Transverse colon (tissue), 4 donors: ENCODE data around the gene CACNA2D2. TPM values are rescaled to one million over a fixed set of nuclear protein-coding genes. Genes with fewer than 3 reads are reported as not detected.

Experiments used
- DNase-seq: peaks from one replicate; pipeline ENCODE4 v3.0.0-alpha.2; 2019
- H3K27ac ChIP-seq, 4 donors: fragments of 200-600 bp; sonication (generic); 2 replicates each; pipeline ENCODE4 v1.5.1; 2016 to 2018; ENCODE audit warnings: inconsistent platforms in 4 of 4
- H3K27me3 ChIP-seq: fragments of 200-600 bp; sonication (generic); 2 replicates; pipeline ENCODE4 v1.5.1; 2017; ENCODE audit warnings: inconsistent platforms
- H3K36me3 ChIP-seq, 4 donors: fragments of 200-600 bp; sonication (generic); 2 replicates each; pipeline ENCODE4 v1.5.1; 2017 to 2019; ENCODE audit warnings: inconsistent platforms in 4 of 4
- H3K4me1 ChIP-seq, 4 donors: fragments of 200-600 bp; sonication (generic); 2 replicates each; pipeline ENCODE4 v1.5.1; 2017 to 2020; ENCODE audit warnings: inconsistent platforms in 4 of 4
- H3K4me3 ChIP-seq, 4 donors: fragments of 200-600 bp; sonication (generic); 1 replicate in 1 of 4; 2 replicates in 3 of 4; pipeline versions ENCODE4 v1.5.1 to v1.6.1; 2017 to 2019; ENCODE audit warnings: inconsistent platforms in 4 of 4
- H3K9me3 ChIP-seq, 2 donors: fragments of 200-600 bp; sonication (generic); 2 replicates each; pipeline ENCODE4 v1.5.1; 2017 to 2019; ENCODE audit warnings: inconsistent platforms in 2 of 2
- CTCF ChIP-seq, 5 experiments: fragments of 200-600 bp in 3 of 5; fragments of 450-650 bp in 2 of 5; sonication (generic) in 3 of 5; IDR thresholded peaks; 1 replicate in 2 of 5; 2 replicates in 3 of 5; pipeline ENCODE4 v1.5.1; 2016 to 2017; ENCODE audit warnings: antibody characterized with exemption in 5 of 5, inconsistent platforms in 3 of 5, mild to moderate bottlenecking in 2 of 5, moderate library complexity in 1 of 5
- EP300 ChIP-seq: sonication (generic); formaldehyde crosslinking; IDR thresholded peaks from one replicate; pipeline ENCODE4 v1.6.1; 2017; ENCODE audit warnings: antibody characterized with exemption, low read depth
- POLR2A ChIP-seq: fragments of 450-650 bp; IDR thresholded peaks from one replicate; pipeline ENCODE4 v1.6.1; 2016; ENCODE audit warnings: antibody characterized with exemption, mild to moderate bottlenecking, moderate library complexity
- POLR2AphosphoS5 ChIP-seq, 3 donors: sonication (generic); formaldehyde crosslinking; IDR thresholded peaks; one replicate each; pipeline ENCODE4 v1.6.1; 2016; ENCODE audit warnings: antibody characterized with exemption in 3 of 3
- WGBS, 2 donors: methylation state at CpG; one replicate each; pipeline ENCODE4 v1.1.5; 2018; ENCODE audit warnings: low coverage in 1 of 2; 5-methylcytosine and 5-hydroxymethylcytosine counted together
- in situ Hi-C, 4 donors: fragments of 200-750 bp; cut with MboI; loops; one replicate each; pipeline versions ENCODE4 v1.15.0 to v1.15.1; 2017; ENCODE audit warnings: low sequenced_read_pairs in 3 of 4, low pct_ligation_motif_present in 1 of 4, low pct_unique_long_range_greater_than_20kb in 1 of 4
- intact Hi-C: fragments of 100-400 bp; cut with DNase I; formaldehyde crosslinking; loops from one replicate; pipeline ENCODE4 v1.15.1; 2023; ENCODE audit warnings: low total_unique reads
- total RNA-seq, 4 donors: library from RNA; depleted of rRNA; stranded (reverse); fragments of >200 nt; gene quantifications; one replicate each; pipeline ENCODE4 v1.1.0, GENCODE V29; 2016

CACNA2D2 gene
- total RNA-seq, 4 donors from 2014 or later = 0.48 to 2.2 (median 0.87) TPM

GRCh38 chr3:50484722-50485121 lies 18.7 kb downstream of the CACNA2D2 start:
- WGBS, 2 donors = 59% methylated on average over 6 of the region's 8 CpGs; no CpG with 5 or more reads in 1 of the 2 donors
- no peaks in the 10 kb centered on the region for H3K36me3 ChIP-seq
- H3K4me1 ChIP-seq = no peaks in the 10 kb centered on the region
- no peaks in the 10 kb centered on the region for H3K9me3 ChIP-seq
- H3K27ac ChIP-seq = no peak overlapping the region
- H3K4me3 ChIP-seq = no peak overlapping the region
- intact Hi-C loops = no loop called here
- in situ Hi-C loops = no loop called here
- H3K27me3 ChIP-seq = no peaks in the 10 kb centered on the region
- TF ChIP-seq POLR2A (no peak), POLR2AphosphoS5 (IDR thresholded peaks at IDR 0.05) (no peak), EP300 (no peak), CTCF (IDR thresholded peaks at IDR 0.05) (no peak)
- DNase-seq = peak; percentile 22

DNA sequence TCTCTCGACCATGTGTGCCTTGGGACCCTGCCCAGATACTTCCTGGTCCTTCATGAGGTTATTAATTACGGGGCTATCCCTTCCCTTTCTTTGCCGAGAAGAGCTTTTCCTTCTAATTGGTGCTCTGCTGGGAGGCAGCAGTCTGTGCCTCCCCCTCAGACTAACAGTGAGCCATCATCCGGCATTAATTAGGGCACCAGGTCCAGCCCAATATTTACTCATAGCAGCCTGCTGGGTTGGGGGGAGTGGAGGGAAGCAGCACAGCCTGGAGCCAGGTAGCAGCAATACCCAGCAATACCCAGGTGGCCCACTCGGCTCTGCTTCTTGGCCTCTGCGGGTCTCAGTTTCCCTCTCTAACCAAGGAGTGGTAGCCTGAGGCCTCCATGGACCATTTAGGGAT lies 20.1 kb downstream of the CACNA2D2 start:
- DNase-seq = no peak
- 85% methylated on average over 6 of the region's 6 CpGs; no CpG with 5 or more reads in 1 of the 2 donors for WGBS, 2 donors
- Histone ChIP-seq H3K36me3 (no peaks in the 10 kb centered on the region), H3K4me1 (no peaks in the 10 kb centered on the region), H3K4me3 (no peak overlapping the region), H3K27ac (no peak overlapping the region), H3K9me3 (no peaks in the 10 kb centered on the region), H3K27me3 (no peaks in the 10 kb centered on the region)
- intact Hi-C loops (no loop called here), in situ Hi-C loops (no loop called here)
- TF ChIP-seq POLR2AphosphoS5 (IDR thresholded peaks at IDR 0.05) (no peak), EP300 (no peak), CTCF (IDR thresholded peaks at IDR 0.05) (no peak), POLR2A (no peak)

DNA sequence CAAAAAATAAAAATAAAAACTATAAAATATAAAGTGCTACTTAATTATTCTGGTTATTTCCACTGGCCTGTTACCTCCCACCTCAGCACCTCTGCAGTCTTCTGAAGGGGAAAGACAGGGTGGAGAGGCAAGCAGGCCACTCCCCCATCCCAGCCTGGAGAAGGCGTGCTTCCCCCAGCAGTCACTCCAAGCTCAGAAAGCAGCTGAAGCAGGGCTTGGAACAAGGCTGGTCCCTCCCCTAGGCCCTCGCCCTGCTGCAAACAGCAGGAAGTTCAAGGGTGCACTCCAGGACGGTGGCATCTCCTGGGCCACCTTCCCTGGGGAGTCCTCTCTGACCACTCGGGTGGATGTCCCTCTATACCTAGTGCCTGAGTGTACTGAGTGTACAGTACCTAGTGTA lies 21.4 kb downstream of the CACNA2D2 start:
- in situ Hi-C loops (no loop called here), intact Hi-C loops (no loop called here)
- Histone ChIP-seq H3K27ac (no peak overlapping the region), H3K27me3 (no peaks in the 10 kb centered on the region), H3K4me1 (no peaks in the 10 kb centered on the region), H3K36me3 (no peaks in the 10 kb centered on the region), H3K9me3 (no peaks in the 10 kb centered on the region), H3K4me3 (no peak overlapping the region)
- no peak for DNase-seq
- 30% methylated on average over 4 of the region's 4 CpGs; no CpG with 5 or more reads in 1 of the 2 donors for WGBS, 2 donors
- TF ChIP-seq POLR2A (no peak), CTCF (IDR thresholded peaks at IDR 0.05) (no peak)

DNA sequence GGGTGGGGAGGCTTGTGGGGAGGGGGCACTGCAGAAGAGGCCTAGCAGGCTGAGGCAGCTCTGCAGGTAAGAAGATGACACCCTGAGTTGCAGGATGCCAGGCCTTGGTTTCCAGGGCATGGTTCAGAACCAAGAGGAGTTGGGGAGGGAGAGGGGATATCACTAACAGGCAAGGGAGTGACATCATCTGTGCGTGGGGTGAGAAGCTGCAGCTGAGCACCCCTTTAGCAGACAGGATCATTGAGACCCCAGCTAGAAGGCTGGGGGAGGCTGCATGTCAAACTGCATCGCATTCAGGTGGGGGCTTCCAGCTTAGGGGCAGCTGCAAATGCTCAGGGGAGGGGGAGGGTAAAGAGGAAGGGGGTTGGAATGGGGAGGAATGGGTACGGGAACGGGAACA lies 23.0 kb downstream of the CACNA2D2 start:
- intact Hi-C loops (no loop called here), in situ Hi-C loops (no loop called here)
- Histone ChIP-seq H3K4me1 (no peaks in the 10 kb centered on the region), H3K4me3 (no peak overlapping the region), H3K9me3 (no peaks in the 10 kb centered on the region), H3K36me3 (no peaks in the 10 kb centered on the region), H3K27me3 (no peaks in the 10 kb centered on the region), H3K27ac (no peak overlapping the region)
- 41% methylated on average over 4 of the region's 4 CpGs; no CpG with 5 or more reads in 1 of the 2 donors for WGBS, 2 donors
- TF ChIP-seq POLR2A (no peak), POLR2AphosphoS5 (IDR thresholded peaks at IDR 0.05) (no peak), EP300 (no peak), CTCF (IDR thresholded peaks at IDR 0.05) (no peak)
- no peak for DNase-seq
